Retinal pigment epithelial cell (primary cell): ENCODE measurements around the gene TRMT11.

Experiments used
- DNase-seq: peaks from one replicate; pipeline ENCODE4 v3.0.0-alpha.2; 2010; ENCODE audit warnings: low read depth
- H3K4me3 ChIP-seq: 2 replicates; pipeline ENCODE4 v1.5.1; 2011; ENCODE audit warnings: mild to moderate bottlenecking, low read length, control low read depth, moderate library complexity
- CTCF ChIP-seq: conservative IDR thresholded peaks from 2 replicates; pipeline ENCODE4 v1.5.1; 2011; ENCODE audit warnings: low read depth, low read length, control low read depth, inconsistent platforms

Gene TRMT11

GRCh38 chr6:125943528-125944433, 42.6 kb upstream of the TRMT11 start:
- DNase-seq, result no peak
- TF ChIP-seq CTCF, result no peak
- no peak overlapping the region for H3K4me3 ChIP-seq

DNA sequence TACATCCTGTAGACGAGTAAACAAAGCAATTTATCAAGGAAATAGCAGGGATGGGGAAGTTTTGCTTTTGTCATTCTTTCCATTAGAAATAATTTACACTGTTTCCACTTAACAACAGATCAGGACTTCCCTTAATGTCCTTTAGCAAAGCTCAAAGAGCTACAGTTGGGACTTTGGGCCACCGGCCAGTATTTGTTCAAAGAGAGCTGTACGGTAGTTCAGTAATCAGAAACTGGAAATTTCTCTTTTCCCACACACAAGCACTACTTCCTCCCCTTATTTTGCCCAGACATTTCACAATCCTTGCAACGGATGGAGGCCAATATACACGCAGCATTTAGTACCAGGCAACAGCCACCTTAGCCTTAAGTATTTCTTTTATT, 41.9 kb upstream of the TRMT11 start:
- no peak overlapping the region for H3K4me3 ChIP-seq
- DNase-seq, result no peak
- no peak for TF ChIP-seq CTCF

- no peak for DNase-seq
- no peak for TF ChIP-seq CTCF
- H3K4me3 ChIP-seq, result no peak overlapping the region
These were observed 41.4 kb upstream of the TRMT11 start for GRCh38 chr6:125944896-125945295.

DNA sequence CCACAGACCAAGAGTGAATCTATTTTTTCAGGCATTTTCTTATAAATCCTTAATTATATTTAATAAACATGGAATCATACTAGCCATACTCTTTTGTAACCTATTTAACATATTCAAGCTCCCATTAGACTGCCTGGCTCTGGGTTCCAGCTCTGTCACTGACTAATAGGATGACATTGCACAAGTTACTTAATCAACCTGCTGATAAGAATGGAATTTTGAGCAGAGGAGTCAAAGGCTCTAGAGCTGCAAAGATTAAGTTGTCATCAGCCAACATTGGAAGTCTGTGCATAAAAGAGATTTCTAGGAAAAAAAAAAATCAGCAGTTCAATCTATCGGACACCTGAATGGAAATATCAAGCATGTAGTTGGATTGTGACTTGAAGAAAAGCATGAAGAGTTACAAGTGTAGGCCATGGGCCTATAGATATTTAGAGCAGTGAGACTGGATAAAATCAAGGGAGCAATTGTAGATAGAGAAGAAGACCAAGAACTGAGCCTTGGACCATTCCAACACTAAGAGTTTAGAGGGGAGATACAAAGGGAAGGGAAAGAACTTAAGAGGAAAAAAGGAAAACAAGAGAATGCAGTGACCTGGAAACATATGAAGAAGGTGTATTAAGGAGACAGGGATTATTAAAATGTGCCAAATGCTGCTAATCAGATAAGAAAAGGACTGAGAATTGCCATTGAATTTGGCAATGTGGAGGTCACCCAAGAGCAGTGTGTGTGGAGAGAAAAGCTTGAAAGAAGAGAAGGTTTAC, 40.8 kb upstream of the TRMT11 start:
- H3K4me3 ChIP-seq, result no peak overlapping the region
- TF ChIP-seq CTCF, result no peak
- DNase-seq, result no peak

DNA sequence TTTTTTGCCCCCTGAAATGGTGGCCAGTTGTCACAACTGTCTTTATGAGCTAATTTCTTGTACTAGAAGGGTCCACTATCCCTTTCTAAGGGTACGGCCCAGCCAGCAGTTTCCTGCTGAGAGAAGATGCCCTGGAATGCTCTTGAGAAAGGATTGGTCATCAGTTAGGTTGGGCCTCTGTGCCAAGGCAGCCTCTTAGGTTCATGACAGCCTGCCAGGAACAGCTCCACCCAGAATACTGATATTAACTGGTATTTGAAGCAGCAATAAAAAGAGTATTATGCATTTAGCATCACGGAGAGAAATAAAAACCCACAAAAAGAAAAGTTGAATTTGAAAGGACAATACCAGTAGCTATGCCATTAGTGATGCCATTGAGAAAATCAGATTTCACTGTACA, 38.7 kb upstream of the TRMT11 start:
- no peak overlapping the region for H3K4me3 ChIP-seq
- TF ChIP-seq CTCF, result no peak

GRCh38 chr6:125948455-125948854, 37.9 kb upstream of the TRMT11 start:
- TF ChIP-seq CTCF, result no peak
- no peak overlapping the region for H3K4me3 ChIP-seq
- no peak for DNase-seq

More for the DNA sequence above, 38.7 kb upstream of the TRMT11 start:
- DNase-seq, result no peak

DNA sequence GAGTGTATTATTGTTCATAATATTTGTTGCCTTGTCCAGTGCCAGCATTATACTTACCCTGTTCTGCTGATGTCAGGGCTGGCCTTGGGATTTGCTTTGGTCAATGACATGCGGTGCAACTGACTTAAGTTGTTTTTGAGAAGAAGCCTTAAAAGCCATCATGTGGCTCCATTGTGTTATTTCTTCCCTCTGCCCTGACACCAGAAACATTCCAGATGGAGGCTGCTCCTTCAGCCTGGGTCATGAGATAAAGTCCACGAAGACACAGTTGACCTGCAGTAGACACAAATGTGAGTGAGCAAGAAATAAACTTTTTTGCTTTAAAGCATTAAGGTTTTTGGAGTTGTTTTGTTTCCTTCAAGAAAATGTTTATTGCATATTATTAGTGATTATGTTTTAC, 37.3 kb upstream of the TRMT11 start:
- no peak overlapping the region for H3K4me3 ChIP-seq
- DNase-seq, result no peak
- no peak for TF ChIP-seq CTCF
